Suprapubic skin (tissue), 4 donors: ENCODE data around the gene CIAO2B.

Experiments
- CTCF ChIP-seq, 2 donors: fragments of 200-600 bp in 1 of 2; fragments of 450-650 bp in 1 of 2; sonication (generic) in 1 of 2; IDR thresholded peaks; one replicate each; pipeline ENCODE4 v1.5.1; 2016 to 2019; ENCODE audit warnings: antibody characterized with exemption in 2 of 2, mild to moderate bottlenecking in 1 of 2, moderate library complexity in 1 of 2
- POLR2A ChIP-seq, 2 donors: fragments of 450-650 bp; IDR thresholded peaks; one replicate each; pipeline ENCODE4 v1.6.1; 2017; ENCODE audit warnings: antibody characterized with exemption in 2 of 2, mild to moderate bottlenecking in 2 of 2, moderate library complexity in 2 of 2
- POLR2AphosphoS5 ChIP-seq, 3 donors: sonication (generic); formaldehyde crosslinking; IDR thresholded peaks; one replicate each; pipeline ENCODE4 v1.6.1; 2017; ENCODE audit warnings: antibody characterized with exemption in 3 of 3

GRCh38 chr16:66898933-66899309 is 35.3 kb downstream of the CIAO2B start:
- TF ChIP-seq CTCF (IDR thresholded peaks at IDR 0.05) (no peak), POLR2AphosphoS5 (IDR thresholded peaks at IDR 0.05) (no peak), POLR2A (IDR thresholded peaks at IDR 0.05) (no peak)
